ENCODE data around the gene FOXD1.
A peak's percentile ranks its signal among the peaks of the same experiment; 100 is the strongest.
"Not testable (repeated sequence)": the region's sequence is repeated elsewhere in the genome, so short reads cannot be mapped to it uniquely, and the experiment has no call there.

Gene FOXD1

DNA sequence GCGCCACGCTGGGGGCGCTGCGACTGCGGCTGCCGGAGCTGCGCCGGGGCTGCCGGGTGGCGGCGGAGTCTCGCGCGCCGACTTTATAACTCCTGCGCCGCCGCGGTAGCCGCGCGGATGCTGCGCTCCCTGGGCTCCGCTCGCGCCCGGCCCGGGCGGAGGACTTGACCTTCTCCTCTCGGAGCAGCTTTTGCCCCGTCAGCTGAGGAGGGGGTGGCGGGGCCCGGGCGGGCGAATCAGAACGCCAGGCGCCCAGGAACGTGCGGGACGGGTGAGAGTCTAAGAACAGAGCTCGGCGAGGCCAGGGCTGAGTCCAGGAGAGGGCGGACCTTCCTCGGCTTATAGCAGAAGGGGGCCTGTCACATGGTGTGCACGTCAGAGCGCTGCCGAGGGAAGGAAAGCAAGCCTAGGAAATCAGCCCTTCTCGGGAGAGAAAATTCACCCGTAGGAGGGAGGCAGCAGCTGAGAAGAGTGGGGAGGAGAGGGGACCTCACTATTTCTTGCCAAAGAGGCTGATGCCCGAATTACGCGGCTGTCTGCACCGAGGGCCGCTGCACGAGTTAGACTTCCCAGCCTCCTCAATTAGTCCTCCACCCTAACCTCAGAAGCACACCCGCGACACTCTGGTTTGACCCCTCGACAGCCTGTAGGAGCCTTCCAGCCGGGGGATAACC, at the start of gene FOXD1:
Gene FOXD1 (minus strand): TSS at position 315 of the 674 bp plus-strand sequence. CDS start 415 bp downstream, outside the sequence.
- no peak for DNase-seq

- DNase-seq = no peak
Measured at GRCh38 chr5:73497497-73498056, 49.0 kb upstream of the FOXD1 start.

- DNase-seq = peak; percentile 24
Measured at GRCh38 chr5:73496984-73497457, 48.4 kb upstream of the FOXD1 start.

DNA sequence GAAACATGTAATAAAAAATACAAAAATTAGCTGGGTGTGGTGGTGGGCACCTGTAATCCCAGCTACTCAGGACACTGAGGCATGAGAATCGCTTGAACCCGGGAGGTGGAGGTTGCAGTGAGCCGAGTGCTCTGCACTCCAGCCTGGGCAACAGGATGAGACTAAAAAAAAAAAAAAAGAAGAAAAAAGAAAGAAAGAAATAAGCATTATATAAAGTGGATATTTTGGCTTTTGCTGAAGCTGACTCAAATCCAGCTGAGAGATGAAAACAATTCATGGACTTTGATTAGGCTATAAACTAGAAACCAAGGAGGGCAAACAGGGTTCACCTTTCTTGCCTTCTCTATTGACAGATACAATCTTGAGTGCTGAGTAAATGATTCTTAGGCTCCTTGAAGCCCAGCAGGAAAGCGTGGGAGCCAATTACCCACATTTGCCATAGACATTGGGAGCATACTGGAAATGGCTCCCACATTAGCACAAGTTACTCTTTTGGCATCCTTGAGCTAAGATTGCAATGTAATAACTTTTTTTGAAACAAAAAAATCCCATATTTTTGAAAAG, 47.3 kb upstream of the FOXD1 start:
- DNase-seq = no peak

DNA sequence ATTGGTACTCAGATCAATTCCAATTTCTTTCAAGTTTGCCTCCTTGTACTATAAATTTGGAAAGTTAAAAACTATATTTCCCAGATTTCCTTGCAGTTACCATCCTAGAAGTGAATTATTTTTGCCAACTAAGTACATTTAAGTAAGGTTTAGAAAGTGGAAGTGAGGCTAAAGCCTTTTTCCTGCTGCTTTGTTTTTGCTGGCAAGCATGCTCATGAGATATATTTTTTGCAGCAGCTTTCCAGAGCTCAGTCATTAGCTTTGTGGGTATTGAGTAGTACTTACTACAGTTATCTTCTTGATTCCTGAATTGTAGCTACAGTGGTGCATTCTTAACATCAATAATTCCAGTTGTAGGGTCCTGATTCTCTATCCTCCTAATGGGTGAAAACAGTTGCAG, 46.1 kb upstream of the FOXD1 start:
- no peak for DNase-seq

DNA sequence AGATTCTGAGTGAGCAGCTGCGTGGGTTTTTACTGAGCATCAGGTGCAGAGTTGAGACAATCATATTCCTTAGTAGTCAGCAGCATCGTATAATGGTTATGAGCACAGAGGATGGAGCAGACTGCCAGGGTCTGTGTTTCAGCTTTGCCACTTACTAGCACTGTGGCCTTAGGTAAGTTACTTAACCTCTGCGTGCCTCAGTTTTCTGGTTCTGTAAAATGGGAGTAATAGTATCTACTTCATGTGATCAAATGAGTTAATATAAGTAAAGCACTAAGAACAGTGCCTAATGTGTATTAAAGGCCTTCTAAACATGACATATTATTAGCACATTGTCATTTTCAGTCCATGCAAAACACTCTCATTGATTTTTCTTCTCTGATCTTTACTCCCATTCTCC, 44.8 kb upstream of the FOXD1 start:
- DNase-seq = no peak

- no peak for DNase-seq
Measured at GRCh38 chr5:73491155-73491554, 42.6 kb upstream of the FOXD1 start.

GRCh38 chr5:73490088-73490487, 41.5 kb upstream of the FOXD1 start:
- DNase-seq = no peak

- no peak for DNase-seq
Measured at GRCh38 chr5:73488806-73489205, 40.2 kb upstream of the FOXD1 start.

GRCh38 chr5:73487815-73488214, 39.2 kb upstream of the FOXD1 start:
- DNase-seq = no peak

DNA sequence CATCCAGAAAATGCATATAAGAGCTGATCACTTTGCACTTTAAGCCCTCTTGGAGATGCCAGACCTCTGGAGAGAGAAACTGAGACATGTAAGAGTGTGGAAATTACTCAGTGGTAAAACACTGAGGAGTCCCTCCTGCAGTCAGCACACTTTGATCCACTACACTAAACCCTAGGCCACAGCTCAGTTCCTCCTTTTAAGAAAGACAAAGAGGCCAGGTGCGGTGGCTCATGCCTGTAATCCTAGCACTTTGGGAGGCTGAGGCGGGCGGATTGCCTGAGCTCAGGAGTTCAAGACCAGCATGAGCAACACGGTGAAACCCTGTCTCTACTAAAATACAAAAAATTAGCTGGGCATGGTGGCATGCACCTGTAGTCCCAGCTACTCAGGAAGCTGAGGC, 38.7 kb upstream of the FOXD1 start:
- DNase-seq = not testable (repeated sequence)

DNA sequence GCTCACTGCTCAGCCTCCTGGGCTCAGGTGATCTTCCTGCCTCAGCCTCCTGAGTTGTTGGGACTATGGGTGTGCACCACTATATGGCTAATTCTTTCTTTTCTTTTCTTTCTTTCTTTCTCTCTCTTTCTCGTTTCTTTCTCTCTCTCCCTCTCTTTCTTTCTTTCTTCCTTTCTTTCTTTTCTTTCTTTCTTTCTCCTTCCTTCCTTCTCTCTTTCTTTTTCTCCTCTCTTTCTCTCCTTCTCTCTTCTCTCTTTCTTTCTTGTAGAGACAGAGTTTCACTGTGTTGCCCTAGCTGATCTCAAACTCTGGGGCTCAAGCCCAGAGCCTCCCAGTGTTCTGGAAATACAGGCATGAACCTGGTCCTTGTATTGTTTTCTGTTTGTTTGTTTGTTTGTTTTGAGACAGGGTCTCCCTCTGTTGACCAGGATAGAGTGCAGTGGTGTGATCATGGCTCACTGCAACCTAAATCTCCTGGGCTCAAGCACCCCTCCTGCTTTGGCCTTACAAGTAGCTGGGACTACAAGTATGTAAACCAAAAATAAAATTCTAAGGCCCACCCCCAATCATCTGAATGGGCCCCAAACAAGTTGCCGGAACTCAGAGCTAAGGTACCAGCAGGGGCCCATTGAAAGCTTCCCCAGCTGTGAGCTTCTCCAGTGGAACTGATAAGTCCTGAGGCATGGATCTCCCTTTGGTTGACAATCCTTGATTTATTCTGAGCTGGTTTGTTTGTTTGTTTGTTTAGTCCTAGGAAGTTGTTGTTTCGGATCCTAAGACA, 37.7 kb upstream of the FOXD1 start:
- no peak for DNase-seq

DNA sequence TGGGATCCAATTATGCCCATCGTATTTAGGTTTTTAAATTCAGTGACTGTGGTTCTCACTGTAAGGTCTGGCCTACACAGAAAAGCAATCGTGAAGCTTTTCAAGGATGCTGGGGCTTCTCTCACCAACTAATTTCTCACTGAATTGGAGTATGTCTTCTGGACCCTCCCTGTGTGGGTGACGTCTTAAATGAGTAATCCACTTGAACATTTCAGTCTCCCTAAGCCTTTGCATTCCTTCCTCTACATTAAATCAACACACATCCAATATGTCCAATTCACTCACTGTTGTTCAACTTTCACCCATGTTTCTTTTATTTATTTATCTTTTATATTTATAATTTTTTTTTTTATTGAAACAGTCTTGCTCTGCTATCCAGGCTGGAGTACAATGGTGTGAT, 37.1 kb upstream of the FOXD1 start:
- no peak for DNase-seq

- no peak for DNase-seq
Measured at GRCh38 chr5:73484511-73484910, 35.9 kb upstream of the FOXD1 start.

GRCh38 chr5:73483676-73484075, 35.1 kb upstream of the FOXD1 start:
- no peak for DNase-seq

DNA sequence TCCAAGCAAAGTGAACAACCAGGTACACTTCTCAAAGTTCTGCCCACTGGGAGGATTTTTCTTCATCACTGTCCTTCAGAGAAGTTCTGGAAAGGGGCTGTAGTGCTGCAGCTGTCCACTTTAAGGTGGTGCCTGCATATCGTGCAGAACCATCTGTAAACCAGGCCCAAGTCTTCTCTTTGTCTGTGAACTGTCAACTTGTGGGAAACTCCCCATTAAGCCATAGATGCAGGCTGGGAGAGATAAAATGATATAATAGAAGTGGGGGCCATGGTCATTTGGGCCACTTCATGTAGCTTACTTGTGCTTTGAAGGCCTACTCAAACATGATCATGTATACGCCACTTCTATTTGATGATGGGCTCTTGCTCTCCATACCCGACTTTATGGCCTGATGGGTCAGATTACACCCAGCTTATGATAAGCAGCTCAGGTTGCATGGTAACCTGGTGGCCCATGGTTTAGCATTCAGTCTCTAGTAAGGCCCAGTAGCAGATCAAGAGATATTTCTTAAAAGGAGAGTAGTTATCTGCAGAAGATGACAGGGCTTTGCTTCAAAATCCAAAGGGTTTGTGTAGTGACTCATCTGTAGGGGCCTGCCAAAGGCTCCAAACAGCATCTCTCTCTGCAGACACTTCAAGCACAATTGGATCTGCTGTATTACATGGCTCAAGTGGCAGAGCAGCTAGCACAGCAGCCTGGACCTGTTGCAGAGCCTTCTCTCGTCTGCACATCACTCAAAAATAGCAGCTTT, 34.0 kb upstream of the FOXD1 start:
- DNase-seq = no peak

GRCh38 chr5:73480500-73480899, 31.9 kb upstream of the FOXD1 start:
- DNase-seq = no peak

- DNase-seq = no peak
Measured at GRCh38 chr5:73472116-73472515, 23.5 kb upstream of the FOXD1 start.

DNA sequence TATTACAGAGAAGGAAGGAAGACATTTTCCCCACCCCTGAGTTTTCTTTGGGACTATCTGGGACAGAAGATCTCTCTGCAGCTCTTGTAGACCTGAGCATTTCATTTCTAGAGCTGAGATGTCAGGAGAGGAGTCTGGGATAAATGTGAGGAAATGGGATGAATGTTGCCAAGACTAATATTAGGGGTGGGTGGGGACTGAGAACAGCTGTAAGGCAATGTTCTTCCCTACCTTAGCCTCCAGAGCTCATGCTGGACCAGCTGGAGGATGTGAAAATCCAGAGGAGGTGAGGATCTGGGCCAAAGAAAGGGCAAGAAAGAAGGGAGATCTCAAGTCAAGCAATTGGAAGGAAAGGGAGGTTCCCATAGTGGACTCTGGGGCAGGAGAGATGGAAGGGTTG, 23.1 kb upstream of the FOXD1 start:
- no peak for DNase-seq

DNA sequence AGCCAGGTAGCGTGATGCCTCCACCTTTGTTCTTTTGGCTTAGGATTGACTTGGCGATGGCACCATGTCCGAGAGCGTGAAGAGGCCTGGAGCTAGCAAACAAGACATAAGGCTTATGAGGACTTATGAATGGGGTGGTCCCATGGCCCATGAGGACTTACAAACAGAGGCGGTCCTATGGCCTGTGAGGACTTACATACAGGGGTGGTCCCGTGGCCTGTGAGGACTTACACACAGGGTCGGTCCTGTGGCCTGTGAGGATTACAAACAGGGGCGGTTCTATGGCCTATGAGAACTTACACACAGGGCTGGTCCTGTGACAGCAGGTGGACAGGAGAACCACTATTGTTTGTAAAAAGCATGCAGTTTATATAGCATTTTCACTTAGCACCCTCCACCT, 21.3 kb upstream of the FOXD1 start:
- DNase-seq = no peak

- DNase-seq = not testable (repeated sequence)
Measured at GRCh38 chr5:73468638-73469037, 20.1 kb upstream of the FOXD1 start.

DNA sequence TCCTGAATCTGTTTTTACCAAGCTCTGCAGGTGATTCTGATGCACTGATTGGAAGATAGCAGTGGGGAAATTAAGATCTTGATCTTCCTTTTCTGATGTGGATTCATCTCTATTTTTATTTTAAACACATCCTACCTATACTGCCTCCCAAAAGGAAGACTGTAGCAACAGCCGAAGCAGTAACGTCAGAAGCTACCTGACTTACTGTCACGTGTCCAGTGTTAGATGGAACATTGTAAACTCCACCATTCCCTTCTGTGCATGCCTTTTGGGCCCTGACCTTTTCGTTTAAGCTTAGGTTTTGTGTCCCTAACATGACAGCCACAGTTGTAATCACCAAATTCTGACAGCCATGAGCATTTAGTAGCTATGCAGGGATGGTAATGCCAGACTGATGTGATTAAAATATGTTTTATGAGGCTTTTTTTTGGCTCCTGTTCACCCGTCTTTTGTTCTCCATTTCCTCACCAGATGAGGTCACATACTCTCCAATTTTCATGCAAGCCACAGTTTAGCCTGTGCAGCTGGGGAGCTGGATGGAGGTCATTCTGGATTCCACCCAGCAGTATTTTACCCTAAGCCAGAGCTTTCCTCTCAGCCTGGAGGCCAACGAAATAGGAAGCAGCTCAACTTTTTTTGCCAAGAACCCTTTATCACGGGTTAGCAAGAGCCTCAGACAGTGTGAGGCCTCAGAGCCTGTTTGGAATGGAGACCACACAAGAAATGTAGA, 15.6 kb upstream of the FOXD1 start:
- no peak for DNase-seq

Measured in SIG-M5 (cell line).